ENCODE results near the gene FLNB.

The FLNB gene

DNA sequence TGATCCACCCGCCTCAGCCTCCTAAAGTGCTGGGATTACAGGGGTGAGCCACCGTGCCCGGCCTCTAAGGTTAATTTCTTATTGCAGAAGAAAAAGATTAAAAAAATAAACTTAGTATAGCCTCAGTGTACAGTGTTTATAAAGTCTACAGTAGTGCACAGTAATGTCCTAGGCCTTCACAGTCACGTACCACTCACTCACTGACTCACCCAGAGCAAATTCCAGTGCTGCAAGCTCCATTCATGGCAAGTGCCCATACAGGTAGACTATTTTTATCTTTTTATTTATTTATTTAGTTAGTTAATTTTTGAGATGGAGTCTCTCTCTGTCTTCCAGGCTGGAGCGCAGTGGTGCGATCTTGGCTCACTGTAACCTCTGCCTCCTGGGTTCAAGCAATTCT is 3.2 kb upstream of the FLNB start:
- Histone ChIP-seq H3K36me3 (ENCODE audit: control insufficient read depth in 2 of 2, insufficient read depth in 1 of 2, low read length in 2 of 2) (no peaks in the 10 kb centered on the region), H3K4me3 (ENCODE audit: low read depth, low read length) (no peak overlapping the region), H3K4me1 (ENCODE audit: control insufficient read depth, insufficient read depth, low read length) (no peaks in the 10 kb centered on the region), H3K9me3 (ENCODE audit: control insufficient read depth, insufficient read depth, low read depth, low read length) (no peaks in the 10 kb centered on the region), H3K27ac (ENCODE audit: extremely low read depth, low read depth, low read length) (no peak overlapping the region)
- CTCF ChIA-PET, result no interaction called here
- TF ChIP-seq ZSCAN23 (tag by site-specific recombination; IDR thresholded peaks at IDR 0.05) (no peak), ZNF548 (tag by site-specific recombination; IDR thresholded peaks at IDR 0.05) (no peak), ZNF248 (tag by site-specific recombination; IDR thresholded peaks at IDR 0.05) (no peak), PRDM1 (tag by site-specific recombination; IDR thresholded peaks at IDR 0.05) (no peak), ZNF830 (tag by site-specific recombination; IDR thresholded peaks at IDR 0.05; ENCODE audit: low read depth) (no peak), ZNF521 (tag by site-specific recombination; IDR thresholded peaks at IDR 0.05) (no peak), ZNF555 (tag by site-specific recombination; conservative IDR thresholded peaks at IDR 0.05) (no peak), ZBTB21 (tag by site-specific recombination; IDR thresholded peaks at IDR 0.05) (no peak)
- TF ChIP-seq, protein P1, sequence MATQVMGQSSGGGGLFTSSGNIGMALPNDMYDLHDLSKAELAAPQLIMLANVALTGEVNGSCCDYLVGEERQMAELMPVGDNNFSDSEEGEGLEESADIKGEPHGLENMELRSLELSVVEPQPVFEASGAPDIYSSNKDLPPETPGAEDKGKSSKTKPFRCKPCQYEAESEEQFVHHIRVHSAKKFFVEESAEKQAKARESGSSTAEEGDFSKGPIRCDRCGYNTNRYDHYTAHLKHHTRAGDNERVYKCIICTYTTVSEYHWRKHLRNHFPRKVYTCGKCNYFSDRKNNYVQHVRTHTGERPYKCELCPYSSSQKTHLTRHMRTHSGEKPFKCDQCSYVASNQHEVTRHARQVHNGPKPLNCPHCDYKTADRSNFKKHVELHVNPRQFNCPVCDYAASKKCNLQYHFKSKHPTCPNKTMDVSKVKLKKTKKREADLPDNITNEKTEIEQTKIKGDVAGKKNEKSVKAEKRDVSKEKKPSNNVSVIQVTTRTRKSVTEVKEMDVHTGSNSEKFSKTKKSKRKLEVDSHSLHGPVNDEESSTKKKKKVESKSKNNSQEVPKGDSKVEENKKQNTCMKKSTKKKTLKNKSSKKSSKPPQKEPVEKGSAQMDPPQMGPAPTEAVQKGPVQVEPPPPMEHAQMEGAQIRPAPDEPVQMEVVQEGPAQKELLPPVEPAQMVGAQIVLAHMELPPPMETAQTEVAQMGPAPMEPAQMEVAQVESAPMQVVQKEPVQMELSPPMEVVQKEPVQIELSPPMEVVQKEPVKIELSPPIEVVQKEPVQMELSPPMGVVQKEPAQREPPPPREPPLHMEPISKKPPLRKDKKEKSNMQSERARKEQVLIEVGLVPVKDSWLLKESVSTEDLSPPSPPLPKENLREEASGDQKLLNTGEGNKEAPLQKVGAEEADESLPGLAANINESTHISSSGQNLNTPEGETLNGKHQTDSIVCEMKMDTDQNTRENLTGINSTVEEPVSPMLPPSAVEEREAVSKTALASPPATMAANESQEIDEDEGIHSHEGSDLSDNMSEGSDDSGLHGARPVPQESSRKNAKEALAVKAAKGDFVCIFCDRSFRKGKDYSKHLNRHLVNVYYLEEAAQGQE (tag by site-specific recombination; IDR thresholded peaks at IDR 0.05), result no peak
- TF ChIP-seq, protein P2, sequence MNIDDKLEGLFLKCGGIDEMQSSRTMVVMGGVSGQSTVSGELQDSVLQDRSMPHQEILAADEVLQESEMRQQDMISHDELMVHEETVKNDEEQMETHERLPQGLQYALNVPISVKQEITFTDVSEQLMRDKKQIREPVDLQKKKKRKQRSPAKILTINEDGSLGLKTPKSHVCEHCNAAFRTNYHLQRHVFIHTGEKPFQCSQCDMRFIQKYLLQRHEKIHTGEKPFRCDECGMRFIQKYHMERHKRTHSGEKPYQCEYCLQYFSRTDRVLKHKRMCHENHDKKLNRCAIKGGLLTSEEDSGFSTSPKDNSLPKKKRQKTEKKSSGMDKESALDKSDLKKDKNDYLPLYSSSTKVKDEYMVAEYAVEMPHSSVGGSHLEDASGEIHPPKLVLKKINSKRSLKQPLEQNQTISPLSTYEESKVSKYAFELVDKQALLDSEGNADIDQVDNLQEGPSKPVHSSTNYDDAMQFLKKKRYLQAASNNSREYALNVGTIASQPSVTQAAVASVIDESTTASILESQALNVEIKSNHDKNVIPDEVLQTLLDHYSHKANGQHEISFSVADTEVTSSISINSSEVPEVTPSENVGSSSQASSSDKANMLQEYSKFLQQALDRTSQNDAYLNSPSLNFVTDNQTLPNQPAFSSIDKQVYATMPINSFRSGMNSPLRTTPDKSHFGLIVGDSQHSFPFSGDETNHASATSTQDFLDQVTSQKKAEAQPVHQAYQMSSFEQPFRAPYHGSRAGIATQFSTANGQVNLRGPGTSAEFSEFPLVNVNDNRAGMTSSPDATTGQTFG (tag by site-specific recombination; IDR thresholded peaks at IDR 0.05; ENCODE audit: borderline replicate concordance), result no peak
- TF ChIP-seq, protein P3, sequence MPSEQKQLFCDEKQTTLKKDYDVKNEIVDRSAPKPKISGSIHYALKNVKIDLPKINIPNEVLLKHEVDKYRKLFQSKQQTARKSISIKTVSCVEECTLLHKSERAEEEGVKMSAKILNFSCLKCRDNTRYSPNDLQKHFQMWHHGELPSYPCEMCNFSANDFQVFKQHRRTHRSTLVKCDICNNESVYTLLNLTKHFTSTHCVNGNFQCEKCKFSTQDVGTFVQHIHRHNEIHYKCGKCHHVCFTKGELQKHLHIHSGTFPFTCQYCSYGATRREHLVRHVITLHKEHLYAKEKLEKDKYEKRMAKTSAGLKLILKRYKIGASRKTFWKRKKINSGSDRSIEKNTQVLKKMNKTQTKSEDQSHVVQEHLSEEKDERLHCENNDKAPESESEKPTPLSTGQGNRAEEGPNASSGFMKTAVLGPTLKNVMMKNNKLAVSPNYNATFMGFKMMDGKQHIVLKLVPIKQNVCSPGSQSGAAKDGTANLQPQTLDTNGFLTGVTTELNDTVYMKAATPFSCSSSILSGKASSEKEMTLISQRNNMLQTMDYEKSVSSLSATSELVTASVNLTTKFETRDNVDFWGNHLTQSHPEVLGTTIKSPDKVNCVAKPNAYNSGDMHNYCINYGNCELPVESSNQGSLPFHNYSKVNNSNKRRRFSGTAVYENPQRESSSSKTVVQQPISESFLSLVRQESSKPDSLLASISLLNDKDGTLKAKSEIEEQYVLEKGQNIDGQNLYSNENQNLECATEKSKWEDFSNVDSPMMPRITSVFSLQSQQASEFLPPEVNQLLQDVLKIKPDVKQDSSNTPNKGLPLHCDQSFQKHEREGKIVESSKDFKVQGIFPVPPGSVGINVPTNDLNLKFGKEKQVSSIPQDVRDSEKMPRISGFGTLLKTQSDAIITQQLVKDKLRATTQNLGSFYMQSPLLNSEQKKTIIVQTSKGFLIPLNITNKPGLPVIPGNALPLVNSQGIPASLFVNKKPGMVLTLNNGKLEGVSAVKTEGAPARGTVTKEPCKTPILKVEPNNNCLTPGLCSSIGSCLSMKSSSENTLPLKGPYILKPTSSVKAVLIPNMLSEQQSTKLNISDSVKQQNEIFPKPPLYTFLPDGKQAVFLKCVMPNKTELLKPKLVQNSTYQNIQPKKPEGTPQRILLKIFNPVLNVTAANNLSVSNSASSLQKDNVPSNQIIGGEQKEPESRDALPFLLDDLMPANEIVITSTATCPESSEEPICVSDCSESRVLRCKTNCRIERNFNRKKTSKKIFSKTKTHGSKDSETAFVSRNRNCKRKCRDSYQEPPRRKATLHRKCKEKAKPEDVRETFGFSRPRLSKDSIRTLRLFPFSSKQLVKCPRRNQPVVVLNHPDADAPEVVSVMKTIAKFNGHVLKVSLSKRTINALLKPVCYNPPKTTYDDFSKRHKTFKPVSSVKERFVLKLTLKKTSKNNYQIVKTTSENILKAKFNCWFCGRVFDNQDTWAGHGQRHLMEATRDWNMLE (tag by site-specific recombination; conservative IDR thresholded peaks at IDR 0.05; ENCODE audit: low read depth), result no peak
- POLR2A ChIA-PET, result no interaction called here

DNA sequence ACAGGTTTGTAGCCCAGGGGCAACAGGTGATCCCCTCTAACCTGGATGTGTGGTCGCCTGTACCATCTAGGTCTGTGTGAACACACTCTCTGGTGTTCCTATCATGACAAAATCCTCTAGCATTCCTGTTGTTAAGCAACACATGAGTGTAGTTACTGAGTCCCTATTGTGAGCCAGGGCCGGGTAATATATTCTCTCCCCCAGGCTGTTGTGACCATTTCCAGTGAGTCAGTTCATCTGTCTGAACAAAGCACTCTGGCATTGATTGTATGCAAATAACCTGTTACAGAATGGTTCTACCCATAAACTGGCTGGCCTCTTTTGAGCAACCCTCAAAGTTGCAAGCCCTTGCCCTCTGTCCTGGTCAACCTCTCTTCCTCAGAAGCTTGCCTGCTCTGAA is 2.6 kb upstream of the FLNB start:
- CTCF ChIA-PET, result interaction anchor here (0.6 kb wide), 1 partner anchor 24 kb away, joined by 3 read pairs; no protein-coding TSS in a partner anchor
- 0 out of 2 replicates have a peak, but pooled peaks have one; percentile 14 for TF ChIP-seq ZBTB17 (tag by site-specific recombination; IDR thresholded peaks at IDR 0.05)
- TF ChIP-seq, protein P4, sequence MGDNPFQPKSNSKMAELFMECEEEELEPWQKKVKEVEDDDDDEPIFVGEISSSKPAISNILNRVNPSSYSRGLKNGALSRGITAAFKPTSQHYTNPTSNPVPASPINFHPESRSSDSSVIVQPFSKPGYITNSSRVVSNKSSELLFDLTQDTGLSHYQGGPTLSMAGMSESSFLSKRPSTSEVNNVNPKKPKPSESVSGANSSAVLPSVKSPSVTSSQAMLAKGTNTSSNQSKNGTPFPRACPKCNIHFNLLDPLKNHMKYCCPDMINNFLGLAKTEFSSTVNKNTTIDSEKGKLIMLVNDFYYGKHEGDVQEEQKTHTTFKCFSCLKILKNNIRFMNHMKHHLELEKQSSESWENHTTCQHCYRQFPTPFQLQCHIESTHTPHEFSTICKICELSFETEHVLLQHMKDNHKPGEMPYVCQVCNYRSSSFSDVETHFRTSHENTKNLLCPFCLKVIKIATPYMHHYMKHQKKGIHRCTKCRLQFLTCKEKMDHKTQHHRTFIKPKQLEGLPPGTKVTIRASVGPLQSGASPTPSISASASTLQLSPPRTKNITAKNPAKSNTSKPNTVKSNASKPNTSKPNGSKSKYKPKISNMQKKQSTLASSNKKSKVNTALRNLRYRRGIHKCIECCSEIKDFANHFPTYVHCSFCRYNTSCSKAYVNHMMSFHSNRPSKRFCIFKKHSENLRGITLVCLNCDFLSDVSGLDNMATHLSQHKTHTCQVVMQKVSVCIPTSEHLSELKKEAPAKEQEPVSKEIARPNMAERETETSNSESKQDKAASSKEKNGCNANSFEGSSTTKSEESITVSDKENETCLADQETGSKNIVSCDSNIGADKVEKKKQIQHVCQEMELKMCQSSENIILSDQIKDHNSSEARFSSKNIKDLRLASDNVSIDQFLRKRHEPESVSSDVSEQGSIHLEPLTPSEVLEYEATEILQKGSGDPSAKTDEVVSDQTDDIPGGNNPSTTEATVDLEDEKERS (tag by site-specific recombination; IDR thresholded peaks at IDR 0.05), result no peak
- TF ChIP-seq SCRT1 (tag by site-specific recombination; IDR thresholded peaks at IDR 0.05; ENCODE audit: borderline replicate concordance), result peak; percentile 44; the same call in 1 of the 2 replicates
- TF ChIP-seq SCRT2 (tag by site-specific recombination; IDR thresholded peaks at IDR 0.05), result peak; percentile 43; the same call in 1 of the 2 replicates
- H3K4me1 ChIP-seq (ENCODE audit: control insufficient read depth, insufficient read depth, low read length), result 0 out of 2 replicates have a peak, but pooled peaks cover 3% of the 10 kb centered on the region
- no peak overlapping the region for H3K27ac ChIP-seq (ENCODE audit: extremely low read depth, low read depth, low read length)
- H3K9me3 ChIP-seq (ENCODE audit: control insufficient read depth, insufficient read depth, low read depth, low read length), result no peaks in the 10 kb centered on the region
- no peaks in the 10 kb centered on the region for H3K36me3 ChIP-seq (ENCODE audit: control insufficient read depth in 2 of 2, insufficient read depth in 1 of 2, low read length in 2 of 2)
- POLR2A ChIA-PET, result no interaction called here
- H3K4me3 ChIP-seq (ENCODE audit: low read depth, low read length), result no peak overlapping the region

Measured in HEK293 (cell line).